Esophagus mucosa (tissue), 1 donor: ENCODE results near the gene SETBP1. TPM values are rescaled to one million over a fixed set of nuclear protein-coding genes. Genes with fewer than 3 reads are reported as not detected.

Experiments
- ATAC-seq: fragments of 200-7000 bp; cut with Tn5 transposase; one replicate; pipeline ENCODE4 v1.9.1; 2020
- total RNA-seq: library from RNA; stranded (reverse); gene quantifications from one replicate; pipeline ENCODE4 v1.2.4, GENCODE V29; 2023
- donor health status: DM: yes; HTN: yes; CAD: no.

SETBP1 gene
- total RNA-seq, 1 donor from 2014 or later, result 8.5 TPM

GRCh38 chr18:45049578-45050319 lies 369.1 kb downstream of the SETBP1 start:
- no peak for ATAC-seq

DNA sequence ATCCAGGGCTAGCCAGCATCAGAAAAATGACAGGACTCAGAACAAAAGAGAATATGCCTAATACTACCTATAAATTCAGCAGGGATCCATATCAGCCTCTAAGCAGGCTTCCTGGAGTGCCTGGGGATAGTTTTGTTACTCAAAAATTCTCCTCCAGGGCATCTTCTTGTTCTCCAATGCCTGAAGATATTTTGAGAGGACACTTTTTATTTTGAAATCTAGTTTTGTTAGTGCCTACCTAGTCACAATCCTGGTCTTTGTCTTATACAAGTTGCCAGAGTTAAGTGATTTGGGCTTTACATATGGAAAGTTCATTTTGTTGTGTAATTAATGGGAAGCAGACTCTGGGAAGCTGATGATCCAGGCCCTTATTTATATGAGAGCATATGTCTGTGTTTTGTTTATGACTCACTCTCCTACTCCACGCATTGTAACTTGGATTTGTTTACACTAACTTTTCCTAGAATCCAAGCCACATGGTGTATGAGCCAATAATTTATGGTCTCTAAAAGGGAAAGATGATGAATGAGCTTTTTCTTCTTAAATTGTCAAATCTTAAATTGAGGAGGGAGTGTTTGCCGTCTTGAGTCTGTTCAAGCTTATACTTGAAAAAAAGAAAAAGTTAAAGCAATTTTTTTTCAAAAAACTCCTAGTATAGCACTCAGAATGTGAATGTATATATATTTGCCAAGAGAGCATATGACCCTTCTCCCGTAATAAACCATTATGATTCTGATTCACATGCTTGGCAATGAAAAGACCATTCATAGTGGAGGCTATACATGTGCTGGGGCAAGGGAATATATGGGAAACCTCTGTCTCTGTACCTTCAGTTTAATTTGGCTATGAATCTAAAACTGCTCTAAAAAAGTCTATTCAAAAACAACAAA lies 370.3 kb downstream of the SETBP1 start:
- ATAC-seq, result peak; percentile 31

- no peak for ATAC-seq
Observed at GRCh38 chr18:45054636-45055035, 373.9 kb downstream of the SETBP1 start.

DNA sequence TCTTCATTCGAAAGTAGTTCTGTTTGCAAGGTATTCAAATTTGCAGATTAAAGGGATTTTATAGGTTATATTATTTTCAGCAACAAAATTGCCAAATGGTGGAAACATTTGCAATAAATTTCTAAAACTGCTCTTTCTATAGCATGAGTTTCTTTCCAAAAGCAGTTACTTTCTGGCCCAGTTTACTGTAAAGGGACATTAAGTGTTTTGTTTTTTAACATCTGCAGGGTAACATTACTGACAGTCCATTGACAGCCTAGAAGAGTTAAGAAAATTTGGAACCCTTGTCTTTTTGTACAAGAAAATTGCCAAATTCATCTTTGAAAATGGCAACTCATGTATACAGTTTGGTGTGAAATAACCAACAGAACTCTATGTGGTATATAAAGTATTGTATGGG lies 375.1 kb downstream of the SETBP1 start:
- ATAC-seq, result no peak

DNA sequence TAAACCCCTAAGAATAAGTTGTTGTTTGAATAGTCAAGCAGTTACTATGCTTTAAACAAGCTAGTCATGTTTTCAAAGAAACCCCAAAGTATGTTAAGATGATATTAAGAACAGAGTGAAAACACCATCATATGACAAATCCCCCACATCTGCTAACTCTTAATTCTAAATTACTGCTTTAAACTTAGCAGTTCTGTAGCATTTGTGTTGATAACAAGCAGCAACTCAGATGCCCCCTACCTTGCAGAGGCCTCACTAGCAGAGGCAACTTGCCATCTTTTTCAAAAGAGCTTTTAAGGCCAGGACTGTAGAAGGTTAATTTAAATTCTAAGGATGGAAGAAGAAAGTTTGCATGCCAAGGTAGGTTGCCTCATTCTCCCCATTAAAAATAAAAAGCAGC lies 376.2 kb downstream of the SETBP1 start:
- no peak for ATAC-seq

- no peak for ATAC-seq
Observed at GRCh38 chr18:45057955-45058600, 377.4 kb downstream of the SETBP1 start.

GRCh38 chr18:45059695-45060094 lies 379.0 kb downstream of the SETBP1 start:
- peak; percentile 89 for ATAC-seq

DNA sequence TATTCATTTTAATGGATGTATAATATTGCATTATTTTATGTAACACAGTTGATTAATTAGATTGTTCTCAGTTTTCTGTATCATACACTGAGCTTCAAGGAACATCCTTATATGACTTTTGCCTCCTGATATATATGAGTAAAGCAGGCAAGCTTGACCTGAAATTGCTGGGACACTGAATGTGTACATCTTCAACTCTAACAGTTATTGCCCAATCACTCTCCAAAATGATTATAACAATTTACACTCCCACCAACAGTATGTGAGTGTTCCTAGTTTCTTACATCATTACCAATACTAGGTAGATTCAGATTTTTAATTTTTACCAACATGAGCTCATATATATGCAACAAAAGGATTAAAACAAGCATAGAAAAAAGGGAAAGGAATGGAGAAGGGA lies 379.4 kb downstream of the SETBP1 start:
- ATAC-seq, result no peak

DNA sequence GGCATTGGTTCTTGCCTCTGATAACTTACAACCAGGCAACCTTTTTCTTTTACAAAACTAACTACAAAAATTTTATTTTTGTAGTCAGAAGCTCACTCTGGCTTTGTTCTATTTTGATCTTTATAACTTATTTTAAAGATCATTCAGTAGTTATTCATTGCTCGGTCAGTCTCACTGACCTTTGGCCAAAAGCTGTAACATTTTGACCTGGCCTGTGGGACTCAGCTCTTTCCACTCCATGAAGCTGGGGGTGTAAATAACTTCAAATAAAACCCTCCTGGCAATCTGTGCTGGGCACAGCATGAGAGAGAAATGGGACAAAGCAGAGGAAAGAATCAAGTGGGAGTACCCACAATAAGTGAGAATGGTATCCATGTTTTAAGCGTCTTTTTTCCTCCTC lies 380.7 kb downstream of the SETBP1 start:
- ATAC-seq, result no peak

DNA sequence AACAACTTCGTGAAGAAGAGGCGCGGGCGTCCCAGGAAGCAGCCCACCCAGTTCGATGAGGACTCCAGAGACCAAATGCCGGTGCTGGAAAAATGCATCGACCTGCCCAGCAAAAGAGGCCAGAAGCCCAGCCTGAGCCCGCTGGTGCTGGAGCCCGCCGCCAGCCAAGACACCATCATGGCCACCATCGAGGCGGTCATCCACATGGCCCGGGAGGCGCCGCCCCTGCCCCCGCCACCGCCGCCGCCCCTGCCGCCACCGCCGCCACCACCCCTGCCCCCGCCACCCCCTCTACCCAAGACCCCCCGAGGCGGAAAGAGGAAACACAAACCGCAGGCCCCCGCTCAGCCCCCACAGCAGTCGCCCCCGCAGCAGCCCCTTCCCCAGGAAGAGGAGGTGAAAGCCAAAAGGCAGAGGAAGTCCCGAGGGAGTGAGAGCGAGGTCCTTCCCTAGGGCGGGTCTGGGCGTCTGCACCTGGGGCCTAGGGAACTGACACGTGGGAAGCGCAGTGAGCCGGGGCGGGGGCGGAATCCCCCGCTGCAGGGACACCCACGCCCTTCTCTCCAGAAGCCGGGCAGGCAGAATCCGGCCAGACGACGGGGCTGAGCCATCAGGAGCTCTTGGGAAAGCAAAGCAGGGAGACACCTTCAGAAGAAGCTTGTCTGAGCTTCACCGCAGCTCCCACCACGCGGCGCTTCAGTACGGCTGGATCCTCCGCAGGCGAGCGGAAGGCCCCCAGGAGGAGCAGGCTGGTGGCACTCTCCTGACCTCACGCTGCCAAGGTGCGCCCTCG lies 382.8 kb downstream of the SETBP1 start:
- no peak for ATAC-seq

DNA sequence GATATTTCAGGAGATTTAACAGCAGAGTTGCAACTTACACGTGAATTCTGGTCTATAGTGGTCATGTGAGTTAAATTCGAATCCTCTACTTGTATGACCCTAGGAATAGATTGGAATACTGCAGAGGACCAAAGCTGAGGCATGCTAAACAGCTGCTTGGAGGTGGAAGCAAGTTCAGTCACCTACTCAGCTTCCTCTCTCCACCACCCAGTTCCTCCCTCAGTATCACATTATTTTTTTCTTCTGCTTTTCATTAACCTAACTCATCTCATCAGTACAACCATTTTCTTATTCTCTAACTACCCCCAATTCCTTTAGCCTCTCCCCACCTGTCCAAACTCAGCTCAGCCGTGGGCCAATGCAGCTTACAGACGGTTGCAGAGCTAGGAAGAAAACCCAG lies 385.5 kb downstream of the SETBP1 start:
- no peak for ATAC-seq

GRCh38 chr18:45066886-45067285 lies 386.2 kb downstream of the SETBP1 start:
- peak; percentile 68 for ATAC-seq

GRCh38 chr18:45068400-45069094 lies 387.9 kb downstream of the SETBP1 start:
- peak; percentile 78 for ATAC-seq

GRCh38 chr18:45069546-45069945 lies 388.9 kb downstream of the SETBP1 start:
- no peak for ATAC-seq

GRCh38 chr18:45071956-45072355 lies 391.3 kb downstream of the SETBP1 start:
- no peak for ATAC-seq

GRCh38 chr18:45073556-45073955 lies 392.9 kb downstream of the SETBP1 start:
- no peak for ATAC-seq

GRCh38 chr18:45081566-45082181 lies 401.0 kb downstream of the SETBP1 start:
- no peak for ATAC-seq

DNA sequence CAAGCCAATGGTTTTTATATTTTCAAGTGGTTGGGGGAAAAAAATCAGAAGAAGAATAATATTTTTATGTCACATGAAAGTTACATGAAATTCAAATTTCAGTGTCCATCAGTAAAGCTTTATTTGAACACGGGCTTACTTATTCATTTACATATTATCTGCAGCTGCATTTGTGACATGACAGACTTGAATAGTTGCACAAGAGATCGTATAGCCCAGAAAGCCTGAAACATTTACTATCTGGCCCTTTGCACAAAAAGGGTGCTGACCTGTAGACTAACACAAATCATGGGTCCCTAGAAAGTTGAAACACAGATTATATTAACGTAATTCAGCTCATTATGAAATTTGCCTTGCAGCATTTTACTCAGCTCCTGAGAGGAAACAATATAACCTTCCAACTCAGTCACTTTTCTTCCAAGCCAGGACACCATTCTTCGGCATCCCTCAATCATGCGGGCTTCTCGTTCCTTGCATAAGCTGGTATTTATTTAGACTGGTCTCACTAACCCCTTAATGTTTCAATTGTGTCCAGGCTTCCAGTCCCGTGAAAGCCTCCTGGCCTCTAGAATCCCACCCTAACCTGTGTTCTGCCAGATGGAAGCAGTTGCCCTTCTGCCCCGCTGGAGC lies 402.7 kb downstream of the SETBP1 start:
- ATAC-seq, result no peak

- ATAC-seq, result no peak
Observed at GRCh38 chr18:45084206-45084605, 403.5 kb downstream of the SETBP1 start.

GRCh38 chr18:45085916-45086624 lies 405.4 kb downstream of the SETBP1 start:
- no peak for ATAC-seq
